Ovary (tissue), 9 donors: Measurements from ENCODE around the gene PDE4D. TPM values are rescaled to one million over a fixed set of nuclear protein-coding genes. Genes with fewer than 3 reads are reported as not detected.
"Not testable (repeated sequence)": the region's sequence is repeated elsewhere in the genome, so short reads cannot be mapped to it uniquely, and the experiment has no call there.

Experiments
- DNase-seq, 5 donors: peaks; one replicate each; pipeline ENCODE4 v3.0.0-alpha.2; 2019 to 2020
- H3K27ac ChIP-seq, 2 donors: fragments of 200-600 bp; one replicate each; pipeline versions ENCODE4 v1.5.1 to v1.8.0; 2019 to 2022
- H3K27me3 ChIP-seq: fragments of 200-600 bp; one replicate; pipeline ENCODE4 v1.8.0; 2022
- H3K36me3 ChIP-seq: fragments of 200-600 bp; sonication (generic); one replicate; pipeline ENCODE4 v1.5.1; 2019
- H3K4me1 ChIP-seq: one replicate; pipeline ENCODE4 v1.8.1; 2013; ENCODE audit warnings: mild to moderate bottlenecking, moderate library complexity; ENCODE audit not compliant: insufficient read depth
- H3K4me3 ChIP-seq: fragments of 200-600 bp; sonication (generic); one replicate; pipeline ENCODE4 v1.5.1; 2017
- H3K9me3 ChIP-seq, 2 donors: fragments of 200-600 bp in 1 of 2; sonication (generic) in 1 of 2; one replicate each; pipeline versions ENCODE4 v1.5.1 to v1.8.1; 2013 to 2019; ENCODE audit warnings: mild to moderate bottlenecking in 1 of 2, moderate library complexity in 1 of 2
- EP300 ChIP-seq: sonication (generic); formaldehyde crosslinking; IDR thresholded peaks from one replicate; pipeline ENCODE4 v1.6.1; 2017; ENCODE audit warnings: antibody characterized with exemption
- POLR2A ChIP-seq: fragments of 450-650 bp; IDR thresholded peaks from one replicate; pipeline ENCODE4 v1.6.1; 2017; ENCODE audit warnings: antibody characterized with exemption, mild to moderate bottlenecking, moderate library complexity
- WGBS, 3 donors: extraction: QIAGEN DNeasy Blood & Tissue Kit in 1 of 3; methylation state at CpG; one replicate each; pipeline versions ENCODE4 v1.1.5 to v1.1.7; 2013 to 2017; 5-methylcytosine and 5-hydroxymethylcytosine counted together
- intact Hi-C, 4 donors: fragments of 100-400 bp; cut with DNase I; formaldehyde crosslinking; loops; one replicate each; pipeline versions ENCODE4 v1.11.0 to v1.15.1; 2022 to 2023
- polyA plus RNA-seq, 2 donors: library from polyadenylated mRNA; stranded (reverse); fragments of 200-250 nt in 1 of 2; fragments of 350-450 nt in 1 of 2; fragmentation: Illumina TruSeq in 1 of 2; extraction: RNeasy Lipid Tissue Mini Kit (QIAGEN cat#74804) in 1 of 2; gene quantifications; one replicate each; pipeline ENCODE4 v1.2.3, GENCODE V29; 2013 to 2014
- total RNA-seq, 7 donors: library from RNA; depleted of rRNA in 2 of 7; stranded (reverse); fragments of >200 nt in 2 of 7; fragmentation: NEBNext Ultra II Directional in 3 of 7; extraction: Animal tissue kit (Norgen Biotek cat#: 25700) in 3 of 7; gene quantifications; one replicate each; pipeline versions ENCODE4 v1.1.0 to v1.2.4, GENCODE V29; 2016 to 2023
- TF ChIP-seq, protein P1 (sequence below), 3 donors: fragments of 450-650 bp in 2 of 3; fragments of 200-600 bp in 1 of 3; IDR thresholded peaks; one replicate each; pipeline versions ENCODE4 v1.5.1 to v1.8.0; 2016 to 2022; ENCODE audit warnings: antibody characterized with exemption in 3 of 3, mild to moderate bottlenecking in 1 of 3
- donor health status: DM: no; HTN: no; CAD: no; lungs with moderate emphysema.
- donor health status: DM: no; HTN: no; CAD: no.
- donor health status: Bipolar disorder and iron deficiency.
- donor health status: DM: yes; HTN: yes; CAD: no.
- donor health status: DM: no; HTN: no; CAD: no.
- donor health status: DM: yes; HTN: yes; CAD: no.

PDE4D gene
- total and polyA plus RNA-seq, 9 donors, result 1.3 to 67.6 (median 8.4) TPM

DNA sequence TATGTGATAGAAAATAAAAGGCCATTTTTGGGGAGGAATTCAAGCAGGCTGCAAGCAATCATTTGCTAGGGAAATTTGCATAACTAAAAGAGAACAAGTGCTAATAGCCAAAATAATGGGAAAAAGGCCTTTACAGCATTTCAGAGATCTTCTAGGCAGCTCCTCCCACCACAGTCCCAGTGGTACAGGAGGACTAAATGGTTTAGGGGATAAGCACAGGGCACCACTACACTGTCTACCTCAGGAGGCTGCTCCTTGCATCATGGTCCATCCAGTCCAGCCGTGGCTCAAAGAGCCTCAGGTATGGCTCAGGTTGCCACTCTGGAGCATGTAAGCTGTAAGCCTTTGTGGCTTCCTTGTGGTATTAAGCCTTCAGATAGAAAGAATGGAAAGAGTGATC lies 485.6 kb downstream of the PDE4D start:
- H3K27me3 ChIP-seq, result no peaks in the 10 kb centered on the region
- no peak overlapping the region for H3K4me3 ChIP-seq
- 85 to 100% (median 96%) methylated on average over 1 of the region's 1 CpG for WGBS, 3 donors
- no peak overlapping the region for H3K27ac ChIP-seq
- H3K36me3 ChIP-seq, result no peaks in the 10 kb centered on the region
- peaks cover 0 to 3% of the 10 kb centered on the region in 2 donors for H3K9me3 ChIP-seq
- intact Hi-C loops, result no loop called here
- no peaks in the 10 kb centered on the region for H3K4me1 ChIP-seq
- TF ChIP-seq, protein P1, sequence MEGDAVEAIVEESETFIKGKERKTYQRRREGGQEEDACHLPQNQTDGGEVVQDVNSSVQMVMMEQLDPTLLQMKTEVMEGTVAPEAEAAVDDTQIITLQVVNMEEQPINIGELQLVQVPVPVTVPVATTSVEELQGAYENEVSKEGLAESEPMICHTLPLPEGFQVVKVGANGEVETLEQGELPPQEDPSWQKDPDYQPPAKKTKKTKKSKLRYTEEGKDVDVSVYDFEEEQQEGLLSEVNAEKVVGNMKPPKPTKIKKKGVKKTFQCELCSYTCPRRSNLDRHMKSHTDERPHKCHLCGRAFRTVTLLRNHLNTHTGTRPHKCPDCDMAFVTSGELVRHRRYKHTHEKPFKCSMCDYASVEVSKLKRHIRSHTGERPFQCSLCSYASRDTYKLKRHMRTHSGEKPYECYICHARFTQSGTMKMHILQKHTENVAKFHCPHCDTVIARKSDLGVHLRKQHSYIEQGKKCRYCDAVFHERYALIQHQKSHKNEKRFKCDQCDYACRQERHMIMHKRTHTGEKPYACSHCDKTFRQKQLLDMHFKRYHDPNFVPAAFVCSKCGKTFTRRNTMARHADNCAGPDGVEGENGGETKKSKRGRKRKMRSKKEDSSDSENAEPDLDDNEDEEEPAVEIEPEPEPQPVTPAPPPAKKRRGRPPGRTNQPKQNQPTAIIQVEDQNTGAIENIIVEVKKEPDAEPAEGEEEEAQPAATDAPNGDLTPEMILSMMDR (IDR thresholded peaks at IDR 0.05), result no peak
- TF ChIP-seq POLR2A, result no peak
- DNase-seq, result no peak

GRCh38 chr5:59401637-59402036 lies 491.9 kb downstream of the PDE4D start:
- DNase-seq, result no peak
- Histone ChIP-seq H3K27ac (no peak overlapping the region), H3K9me3 (no peaks in the 10 kb centered on the region), H3K27me3 (no peaks in the 10 kb centered on the region), H3K4me3 (no peak overlapping the region), H3K36me3 (no peaks in the 10 kb centered on the region), H3K4me1 (no peaks in the 10 kb centered on the region)
- TF ChIP-seq, protein P1 (IDR thresholded peaks at IDR 0.05), result no peak
- no peak for TF ChIP-seq POLR2A
- 43 to 86% (median 78%) methylated on average over 2 of the region's 2 CpGs for WGBS, 3 donors
- intact Hi-C loops, result no loop called here

GRCh38 chr5:59394956-59395355 lies 498.6 kb downstream of the PDE4D start:
- H3K9me3 ChIP-seq, DNase-seq, H3K4me3 ChIP-seq, intact Hi-C loops, H3K27me3 ChIP-seq, H3K27ac ChIP-seq, H3K4me1 ChIP-seq, H3K36me3 ChIP-seq: not testable (repeated sequence)
- 72 to 90% (median 84%) methylated on average over 9 to 15 of the region's 15 CpGs for WGBS, 3 donors

GRCh38 chr5:59393585-59394420 lies 499.7 kb downstream of the PDE4D start:
- TF ChIP-seq POLR2A, result no peak
- no peak for TF ChIP-seq EP300
- TF ChIP-seq, protein P1 (IDR thresholded peaks at IDR 0.05), result no peak
- Histone ChIP-seq H3K27me3 (no peaks in the 10 kb centered on the region), H3K4me3 (no peak overlapping the region), H3K36me3 (no peaks in the 10 kb centered on the region), H3K27ac (no peak overlapping the region), H3K9me3 (no peaks in the 10 kb centered on the region), H3K4me1 (no peaks in the 10 kb centered on the region)
- 54 to 86% (median 73%) methylated on average over 4 of the region's 4 CpGs for WGBS, 3 donors
- DNase-seq, result no peak
- intact Hi-C loops, result no loop called here

GRCh38 chr5:59391576-59391975 lies 501.9 kb downstream of the PDE4D start:
- DNase-seq, result no peak
- TF ChIP-seq POLR2A (no peak), EP300 (no peak)
- TF ChIP-seq, protein P1 (IDR thresholded peaks at IDR 0.05), result no peak
- Histone ChIP-seq H3K9me3 (no peaks in the 10 kb centered on the region), H3K27me3 (no peaks in the 10 kb centered on the region), H3K36me3 (no peaks in the 10 kb centered on the region), H3K27ac (no peak overlapping the region), H3K4me1 (no peaks in the 10 kb centered on the region), H3K4me3 (no peak overlapping the region)
- intact Hi-C loops, result no loop called here
- whole genome bisulfite sequencing, 3 donors, result 79 to 90% (median 86%) methylated on average over 1 of the region's 1 CpG
